RWPE1 (cell line): Measurements from ENCODE around the gene WWOX.

ENCODE experiments used
- CTCF ChIA-PET: fragments of 350-600 bp; sonication (Branson Sonifier 250); formaldehyde crosslinking; extraction: SDS; loops from one replicate; lab custom pipeline; 2021; lab: Yijun Ruan, JAX
- POLR2A ChIA-PET: fragments of 400-600 bp; formaldehyde crosslinking; extraction: SDS; loops from one replicate; lab custom pipeline; 2020; ENCODE audit warnings: antibody characterized with exemption; ENCODE audit not compliant: low non-redundant PET; lab: Yijun Ruan, JAX
- DNase-seq: peaks from one replicate; pipeline ENCODE4 v3.0.0; 2012; ENCODE audit warnings: low spot score
- H3K27ac ChIP-seq: fragments of 450-650 bp; 2 replicates; pipeline ENCODE4 v1.5.1; 2017
- TF ChIP-seq, protein P1 (sequence below): fragments of 450-650 bp; conservative IDR thresholded peaks from 2 replicates; pipeline ENCODE4 v1.5.1; 2017; ENCODE audit warnings: low read depth, mild to moderate bottlenecking

The WWOX gene

GRCh38 chr16:78189121-78189520 lies 89.7 kb downstream of the WWOX start:
- no peak for DNase-seq
- TF ChIP-seq, protein P1, sequence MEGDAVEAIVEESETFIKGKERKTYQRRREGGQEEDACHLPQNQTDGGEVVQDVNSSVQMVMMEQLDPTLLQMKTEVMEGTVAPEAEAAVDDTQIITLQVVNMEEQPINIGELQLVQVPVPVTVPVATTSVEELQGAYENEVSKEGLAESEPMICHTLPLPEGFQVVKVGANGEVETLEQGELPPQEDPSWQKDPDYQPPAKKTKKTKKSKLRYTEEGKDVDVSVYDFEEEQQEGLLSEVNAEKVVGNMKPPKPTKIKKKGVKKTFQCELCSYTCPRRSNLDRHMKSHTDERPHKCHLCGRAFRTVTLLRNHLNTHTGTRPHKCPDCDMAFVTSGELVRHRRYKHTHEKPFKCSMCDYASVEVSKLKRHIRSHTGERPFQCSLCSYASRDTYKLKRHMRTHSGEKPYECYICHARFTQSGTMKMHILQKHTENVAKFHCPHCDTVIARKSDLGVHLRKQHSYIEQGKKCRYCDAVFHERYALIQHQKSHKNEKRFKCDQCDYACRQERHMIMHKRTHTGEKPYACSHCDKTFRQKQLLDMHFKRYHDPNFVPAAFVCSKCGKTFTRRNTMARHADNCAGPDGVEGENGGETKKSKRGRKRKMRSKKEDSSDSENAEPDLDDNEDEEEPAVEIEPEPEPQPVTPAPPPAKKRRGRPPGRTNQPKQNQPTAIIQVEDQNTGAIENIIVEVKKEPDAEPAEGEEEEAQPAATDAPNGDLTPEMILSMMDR = no peak
- POLR2A ChIA-PET = no interaction called here

DNA sequence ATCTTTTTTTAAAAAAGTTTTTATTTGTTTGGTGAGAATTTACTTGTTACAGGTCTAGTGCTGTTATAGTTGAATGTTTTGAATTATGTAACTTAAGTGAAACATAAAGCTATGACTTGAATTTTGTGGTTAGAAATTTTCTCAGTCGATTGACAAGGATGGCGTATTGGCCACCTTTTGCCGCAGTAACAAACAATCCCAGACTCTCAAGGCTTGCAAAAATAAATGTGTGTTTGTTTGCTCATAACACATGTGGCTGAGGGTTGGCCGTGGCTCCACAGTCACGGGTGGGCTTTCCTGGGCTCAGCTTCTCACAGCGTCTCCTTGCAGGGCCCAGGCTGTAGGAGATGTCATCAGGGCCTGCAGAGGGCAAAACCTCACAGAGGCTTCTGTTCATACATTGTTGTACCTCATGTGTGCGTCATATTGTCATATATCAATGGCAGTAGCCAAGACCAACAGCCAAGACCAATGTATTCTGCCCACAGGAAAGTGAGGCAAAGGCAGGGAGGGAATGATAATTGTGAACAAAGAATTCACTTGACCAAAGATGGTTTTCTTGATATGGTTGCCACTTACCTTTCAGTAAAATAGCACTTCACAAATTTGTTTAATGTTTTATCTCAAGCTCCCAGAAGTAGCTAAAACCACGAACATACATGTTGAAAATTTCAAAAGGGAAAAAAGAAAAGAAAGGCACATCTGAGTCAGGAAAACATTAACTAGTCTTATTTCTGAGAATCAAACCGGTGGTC lies 93.5 kb downstream of the WWOX start:
- ChIA-PET POLR2A (no interaction called here), CTCF (no interaction called here)
- TF ChIP-seq, protein P1 = no peak
- H3K27ac ChIP-seq = no peak overlapping the region
- no peak for DNase-seq

More at GRCh38 chr16:78189121-78189520, 89.7 kb downstream of the WWOX start:
- H3K27ac ChIP-seq = no peak overlapping the region
- CTCF ChIA-PET = interaction anchor here (0.6 kb wide), 1 partner anchor 1413 kb away, joined by 5 read pairs; no protein-coding TSS in a partner anchor

DNA sequence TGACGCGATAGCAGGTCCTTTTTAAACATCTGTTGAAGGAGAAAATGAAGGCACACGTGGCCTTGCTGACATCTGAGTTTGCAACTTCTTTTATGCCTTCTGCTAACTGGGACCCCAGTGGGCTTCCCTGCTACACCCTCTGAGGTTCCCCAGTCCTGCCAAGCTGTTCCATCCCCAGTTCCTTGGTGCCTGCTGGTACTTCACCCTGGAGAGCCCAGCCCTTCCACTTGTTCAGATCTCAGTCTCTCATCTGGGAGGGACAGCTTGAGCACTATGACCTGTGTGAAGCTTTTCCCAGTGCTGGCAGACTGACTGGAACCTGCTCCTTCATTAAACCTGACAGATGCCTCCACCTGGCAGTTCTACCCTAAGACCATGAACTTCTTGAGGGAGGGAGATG lies 95.5 kb downstream of the WWOX start:
- H3K27ac ChIP-seq = no peak overlapping the region
- ChIA-PET CTCF (no interaction called here), POLR2A (interaction anchor here (0.6 kb wide), 1 partner anchor 154 kb away, joined by 3 read pairs; no protein-coding TSS in a partner anchor)
- TF ChIP-seq, protein P1 = no peak
- no peak for DNase-seq

- ChIA-PET CTCF (interaction anchor here (0.6 kb wide), 1 partner anchor 528 kb away, joined by 3 read pairs; no protein-coding TSS in a partner anchor), POLR2A (no interaction called here)
- DNase-seq = no peak
- no peak overlapping the region for H3K27ac ChIP-seq
- TF ChIP-seq, protein P1 = no peak
Measured at GRCh38 chr16:78195797-78196196, 96.3 kb downstream of the WWOX start.

GRCh38 chr16:78196502-78196901 lies 97.0 kb downstream of the WWOX start:
- ChIA-PET POLR2A (no interaction called here), CTCF (no interaction called here)
- TF ChIP-seq, protein P1 = no peak
- no peak overlapping the region for H3K27ac ChIP-seq
- no peak for DNase-seq

DNA sequence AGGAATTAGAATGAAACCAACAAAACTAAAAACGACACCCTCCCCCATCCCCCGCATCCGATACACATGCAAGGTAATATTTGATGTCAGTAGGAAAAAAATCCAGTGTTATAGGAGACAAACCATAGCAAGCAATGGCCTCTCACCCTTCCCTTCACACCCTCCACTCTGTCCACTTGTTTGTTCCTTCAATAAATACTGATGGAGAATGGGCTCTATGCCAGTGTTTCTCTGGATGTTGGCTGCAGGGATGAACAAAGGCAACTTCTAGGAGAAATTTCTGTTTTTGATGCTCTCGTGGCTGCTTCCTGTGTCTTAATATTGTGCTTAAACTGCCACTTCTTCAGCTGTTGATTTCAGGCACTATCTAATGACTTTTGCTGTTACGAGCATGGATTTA lies 98.8 kb downstream of the WWOX start:
- CTCF ChIA-PET = interaction anchor here (0.6 kb wide), 1 partner anchor 242 kb away, joined by 4 read pairs; no protein-coding TSS in a partner anchor
- H3K27ac ChIP-seq = no peak overlapping the region
- TF ChIP-seq, protein P1 = no peak
- POLR2A ChIA-PET = no interaction called here
- no peak for DNase-seq
